Liver (tissue), 3 donors: ENCODE results near the gene PTK7.

ENCODE experiments used
- GABPA ChIP-seq, 2 donors: IDR thresholded peaks in 1 of 2; conservative IDR thresholded peaks in 1 of 2; 2 replicates each; pipeline ENCODE4 v1.6.1; 2016; ENCODE audit warnings: antibody characterized with exemption in 2 of 2, mild to moderate bottlenecking in 1 of 2, moderate library complexity in 1 of 2
- JUND ChIP-seq, 2 donors: IDR thresholded peaks; 2 replicates each; pipeline ENCODE4 v1.6.1; 2016; ENCODE audit warnings: antibody characterized with exemption in 2 of 2
- NR2F2 ChIP-seq: IDR thresholded peaks from 2 replicates; pipeline ENCODE4 v1.6.1; 2016; ENCODE audit warnings: antibody characterized with exemption
- RAD21 ChIP-seq, 2 donors: IDR thresholded peaks; 2 replicates each; pipeline ENCODE4 v1.6.1; 2016; ENCODE audit warnings: antibody characterized with exemption in 2 of 2, mild to moderate bottlenecking in 2 of 2
- RXRA ChIP-seq, 2 donors: IDR thresholded peaks; 2 replicates each; pipeline ENCODE4 v1.6.1; 2017 to 2018; ENCODE audit warnings: antibody characterized with exemption in 2 of 2, mild to moderate bottlenecking in 1 of 2
- SP1 ChIP-seq: IDR thresholded peaks from 2 replicates; pipeline ENCODE4 v1.6.1; 2018; ENCODE audit warnings: antibody characterized with exemption, mild to moderate bottlenecking
- TF ChIP-seq, protein P1 (sequence below): fragments of 150-350 bp; IDR thresholded peaks from 2 replicates; pipeline ENCODE4 v1.5.1; 2017; ENCODE audit warnings: improper control_type of control experiment, low read depth, low read length; ENCODE audit not compliant: missing input control
- TF ChIP-seq, protein P2 (sequence below): IDR thresholded peaks from 2 replicates; pipeline ENCODE4 v1.6.1; 2016; ENCODE audit warnings: antibody characterized with exemption, mild to moderate bottlenecking
- donor health status: healthy.
- donor health status: healthy.

GRCh38 chr6:43147691-43148477 is 71.8 kb downstream of the PTK7 start:
- TF ChIP-seq, protein P1, sequence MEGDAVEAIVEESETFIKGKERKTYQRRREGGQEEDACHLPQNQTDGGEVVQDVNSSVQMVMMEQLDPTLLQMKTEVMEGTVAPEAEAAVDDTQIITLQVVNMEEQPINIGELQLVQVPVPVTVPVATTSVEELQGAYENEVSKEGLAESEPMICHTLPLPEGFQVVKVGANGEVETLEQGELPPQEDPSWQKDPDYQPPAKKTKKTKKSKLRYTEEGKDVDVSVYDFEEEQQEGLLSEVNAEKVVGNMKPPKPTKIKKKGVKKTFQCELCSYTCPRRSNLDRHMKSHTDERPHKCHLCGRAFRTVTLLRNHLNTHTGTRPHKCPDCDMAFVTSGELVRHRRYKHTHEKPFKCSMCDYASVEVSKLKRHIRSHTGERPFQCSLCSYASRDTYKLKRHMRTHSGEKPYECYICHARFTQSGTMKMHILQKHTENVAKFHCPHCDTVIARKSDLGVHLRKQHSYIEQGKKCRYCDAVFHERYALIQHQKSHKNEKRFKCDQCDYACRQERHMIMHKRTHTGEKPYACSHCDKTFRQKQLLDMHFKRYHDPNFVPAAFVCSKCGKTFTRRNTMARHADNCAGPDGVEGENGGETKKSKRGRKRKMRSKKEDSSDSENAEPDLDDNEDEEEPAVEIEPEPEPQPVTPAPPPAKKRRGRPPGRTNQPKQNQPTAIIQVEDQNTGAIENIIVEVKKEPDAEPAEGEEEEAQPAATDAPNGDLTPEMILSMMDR, result no peak
- TF ChIP-seq GABPA (IDR thresholded peaks at IDR 0.05 in 1 of 2, conservative IDR thresholded peaks at IDR 0.05 in 1 of 2) (no peak), RAD21 (IDR thresholded peaks at IDR 0.05) (no peak), RXRA (IDR thresholded peaks at IDR 0.05) (no peak), JUND (IDR thresholded peaks at IDR 0.05) (no peak), SP1 (no peak), NR2F2 (no peak)
- TF ChIP-seq, protein P2, sequence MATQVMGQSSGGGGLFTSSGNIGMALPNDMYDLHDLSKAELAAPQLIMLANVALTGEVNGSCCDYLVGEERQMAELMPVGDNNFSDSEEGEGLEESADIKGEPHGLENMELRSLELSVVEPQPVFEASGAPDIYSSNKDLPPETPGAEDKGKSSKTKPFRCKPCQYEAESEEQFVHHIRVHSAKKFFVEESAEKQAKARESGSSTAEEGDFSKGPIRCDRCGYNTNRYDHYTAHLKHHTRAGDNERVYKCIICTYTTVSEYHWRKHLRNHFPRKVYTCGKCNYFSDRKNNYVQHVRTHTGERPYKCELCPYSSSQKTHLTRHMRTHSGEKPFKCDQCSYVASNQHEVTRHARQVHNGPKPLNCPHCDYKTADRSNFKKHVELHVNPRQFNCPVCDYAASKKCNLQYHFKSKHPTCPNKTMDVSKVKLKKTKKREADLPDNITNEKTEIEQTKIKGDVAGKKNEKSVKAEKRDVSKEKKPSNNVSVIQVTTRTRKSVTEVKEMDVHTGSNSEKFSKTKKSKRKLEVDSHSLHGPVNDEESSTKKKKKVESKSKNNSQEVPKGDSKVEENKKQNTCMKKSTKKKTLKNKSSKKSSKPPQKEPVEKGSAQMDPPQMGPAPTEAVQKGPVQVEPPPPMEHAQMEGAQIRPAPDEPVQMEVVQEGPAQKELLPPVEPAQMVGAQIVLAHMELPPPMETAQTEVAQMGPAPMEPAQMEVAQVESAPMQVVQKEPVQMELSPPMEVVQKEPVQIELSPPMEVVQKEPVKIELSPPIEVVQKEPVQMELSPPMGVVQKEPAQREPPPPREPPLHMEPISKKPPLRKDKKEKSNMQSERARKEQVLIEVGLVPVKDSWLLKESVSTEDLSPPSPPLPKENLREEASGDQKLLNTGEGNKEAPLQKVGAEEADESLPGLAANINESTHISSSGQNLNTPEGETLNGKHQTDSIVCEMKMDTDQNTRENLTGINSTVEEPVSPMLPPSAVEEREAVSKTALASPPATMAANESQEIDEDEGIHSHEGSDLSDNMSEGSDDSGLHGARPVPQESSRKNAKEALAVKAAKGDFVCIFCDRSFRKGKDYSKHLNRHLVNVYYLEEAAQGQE, result no peak
